ENCODE results near the gene RNF115. TPM values are rescaled to one million over a fixed set of nuclear protein-coding genes. Genes with fewer than 3 reads are reported as not detected.
"Not testable (repeated sequence)": the region's sequence is repeated elsewhere in the genome, so short reads cannot be mapped to it uniquely, and the experiment has no call there.

The RNF115 gene
- total and polyA plus RNA-seq, 7 donors = 3.0 to 41.8 (median 16.6) TPM

- Histone ChIP-seq H3K36me3 (no peaks in the 10 kb centered on the region), H3K4me3 (no peak overlapping the region), H3K27ac (no peak overlapping the region), H3K27me3 (no peaks in the 10 kb centered on the region), H3K9me3 (no peaks in the 10 kb centered on the region), H3K4me1 (no peaks in the 10 kb centered on the region)
- TF ChIP-seq CTCF (IDR thresholded peaks at IDR 0.05) = no peak
- no peak for TF ChIP-seq POLR2AphosphoS5 (IDR thresholded peaks at IDR 0.05)
- no peak for TF ChIP-seq POLR2A (IDR thresholded peaks at IDR 0.05)
- TF ChIP-seq EP300 (IDR thresholded peaks at IDR 0.05) = no peak
- no peak for DNase-seq
- intact Hi-C loops (cut with DNase I) = no loop called here
- WGBS, 2 donors = 75 to 78% methylated on average over 5 of the region's 5 CpGs
These were observed 94.7 kb downstream of the RNF115 start for GRCh38 chr1:145729196-145729595.

GRCh38 chr1:145726193-145726592 lies 97.7 kb downstream of the RNF115 start:
- H3K27me3 ChIP-seq; H3K9me3 ChIP-seq; intact Hi-C loops (cut with DNase I); DNase-seq; H3K27ac ChIP-seq; H3K4me3 ChIP-seq; H3K4me1 ChIP-seq; H3K36me3 ChIP-seq: not testable (repeated sequence)
- WGBS, 2 donors = 95 to 96% methylated on average over 5 of the region's 5 CpGs

GRCh38 chr1:145720878-145721671 lies 102.8 kb downstream of the RNF115 start:
- TF ChIP-seq CTCF (IDR thresholded peaks at IDR 0.05) (peak; percentile 75 to 92 (median 83)), POLR2AphosphoS5 (IDR thresholded peaks at IDR 0.05) (peak in 1 of 4 donors; percentile 25), EP300 (IDR thresholded peaks at IDR 0.05) (no peak), POLR2A (IDR thresholded peaks at IDR 0.05) (no peak)
- Histone ChIP-seq H3K36me3 (no peaks in the 10 kb centered on the region), H3K4me1 (peaks cover 0 to 14% (median 11%) of the 10 kb centered on the region in 4 donors), H3K4me3 (peak overlapping the region; percentile 9 to 44 (median 32)), H3K27me3 (no peaks in the 10 kb centered on the region), H3K9me3 (no peaks in the 10 kb centered on the region), H3K27ac (peak overlapping the region in 1 of 4 donors; percentile 40)
- WGBS, 2 donors = 11 to 16% methylated on average over 47 of the region's 47 CpGs
- peak; percentile 83 for DNase-seq
- intact Hi-C loops (cut with DNase I) = no loop called here

GRCh38 chr1:145720556-145720877 lies 103.4 kb downstream of the RNF115 start:
- H3K9me3 ChIP-seq = no peaks in the 10 kb centered on the region
- DNase-seq = no peak
- peak overlapping the region in 1 of 4 donors; percentile 40 for H3K27ac ChIP-seq
- intact Hi-C loops (cut with DNase I) = no loop called here
- 61 to 65% methylated on average over 5 of the region's 5 CpGs for WGBS, 2 donors
- H3K4me3 ChIP-seq = peak overlapping the region in 3 of 4 donors; percentile 26 to 44 (median 39)
- TF ChIP-seq EP300 (IDR thresholded peaks at IDR 0.05) (no peak), POLR2A (IDR thresholded peaks at IDR 0.05) (no peak), POLR2AphosphoS5 (IDR thresholded peaks at IDR 0.05) (no peak), CTCF (IDR thresholded peaks at IDR 0.05) (no peak)
- H3K36me3 ChIP-seq = no peaks in the 10 kb centered on the region
- no peaks in the 10 kb centered on the region for H3K27me3 ChIP-seq
- peaks cover 0 to 14% (median 11%) of the 10 kb centered on the region in 4 donors for H3K4me1 ChIP-seq

GRCh38 chr1:145719230-145720079 lies 104.4 kb downstream of the RNF115 start, which contains the start of gene CD160:
CD160 (plus strand) TSS chr1:145719499; CDS start chr1:145728328, 8,829 bp downstream.
- Histone ChIP-seq H3K27me3 (no peaks in the 10 kb centered on the region), H3K9me3 (no peaks in the 10 kb centered on the region), H3K36me3 (no peaks in the 10 kb centered on the region), H3K4me1 (peaks cover 0 to 14% (median 11%) of the 10 kb centered on the region in 4 donors), H3K27ac (peak within 1 kb of the TSS in 1 of 4 donors; percentile 40), H3K4me3 (no peak within 1 kb of the TSS)
- intact Hi-C loops (cut with DNase I) = no loop called here
- no peak for DNase-seq
- no peak for TF ChIP-seq POLR2A (IDR thresholded peaks at IDR 0.05)
- WGBS, 2 donors = 86 to 89% methylated on average over 12 of the region's 12 CpGs

GRCh38 chr1:145718465-145718864 lies 105.4 kb downstream of the RNF115 start:
- H3K4me3 ChIP-seq; intact Hi-C loops (cut with DNase I): not testable (repeated sequence)

More at GRCh38 chr1:145718465-145718864, 105.4 kb downstream of the RNF115 start:
- 97% methylated on average over 5 of the region's 5 CpGs for WGBS, 2 donors
- H3K36me3 ChIP-seq, DNase-seq, H3K9me3 ChIP-seq, H3K27ac ChIP-seq, H3K27me3 ChIP-seq: not testable (repeated sequence)
- H3K4me1 ChIP-seq = peaks cover 0 to 14% (median 11%) of the 10 kb centered on the region in 4 donors
